ENCODE data around the gene GFPT2. TPM values are rescaled to one million over a fixed set of nuclear protein-coding genes. Genes with fewer than 3 reads are reported as not detected.

The GFPT2 gene
- polyA plus RNA-seq, 3 donors = 3.4 to 149 (median 83.0) TPM

GRCh38 chr5:180339583-180340183 lies 13.5 kb downstream of the GFPT2 start:
- H3K27ac ChIP-seq (ENCODE audit: low read depth, low read length) = no peak overlapping the region

DNA sequence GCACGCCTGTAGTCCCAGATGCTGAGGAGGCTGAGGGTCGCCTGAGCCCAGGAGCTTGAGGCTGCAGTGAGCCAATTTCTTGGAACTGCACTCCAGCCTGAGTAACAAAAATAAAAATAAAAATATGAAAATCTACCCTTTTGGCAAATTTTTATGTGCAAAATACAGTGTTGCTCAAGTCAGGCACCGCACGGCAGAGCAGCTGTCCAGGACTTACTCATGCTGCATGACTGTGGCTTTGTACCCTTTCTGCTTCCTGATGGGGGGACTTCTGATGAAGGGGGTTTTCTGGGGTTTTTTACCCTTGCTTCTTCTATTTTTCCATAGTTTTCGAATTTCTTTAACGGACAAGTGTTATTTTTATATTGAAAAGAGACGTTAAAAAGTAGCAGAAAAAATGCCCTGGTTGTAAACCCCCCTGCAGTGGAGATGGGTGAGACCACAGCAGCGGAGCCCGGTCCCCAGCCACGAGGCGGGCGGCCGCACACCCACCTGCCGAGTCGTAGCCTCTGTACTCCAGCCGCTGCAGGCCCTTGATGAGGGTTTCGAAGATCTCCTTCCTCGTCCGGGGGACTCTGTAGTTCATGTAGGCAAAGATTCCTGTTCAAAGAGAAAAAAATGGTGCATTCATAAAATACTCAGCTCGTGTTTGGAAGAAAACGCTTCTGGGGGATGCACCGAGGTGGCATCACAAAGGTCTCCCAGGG lies 15.0 kb downstream of the GFPT2 start:
- 88 to 93% (median 89%) methylated on average over 22 of the region's 22 CpGs for WGBS, 3 donors

More at GRCh38 chr5:180339583-180340183, 13.5 kb downstream of the GFPT2 start:
- WGBS, 3 donors = 73 to 80% (median 78%) methylated on average over 7 of the region's 7 CpGs

DNA sequence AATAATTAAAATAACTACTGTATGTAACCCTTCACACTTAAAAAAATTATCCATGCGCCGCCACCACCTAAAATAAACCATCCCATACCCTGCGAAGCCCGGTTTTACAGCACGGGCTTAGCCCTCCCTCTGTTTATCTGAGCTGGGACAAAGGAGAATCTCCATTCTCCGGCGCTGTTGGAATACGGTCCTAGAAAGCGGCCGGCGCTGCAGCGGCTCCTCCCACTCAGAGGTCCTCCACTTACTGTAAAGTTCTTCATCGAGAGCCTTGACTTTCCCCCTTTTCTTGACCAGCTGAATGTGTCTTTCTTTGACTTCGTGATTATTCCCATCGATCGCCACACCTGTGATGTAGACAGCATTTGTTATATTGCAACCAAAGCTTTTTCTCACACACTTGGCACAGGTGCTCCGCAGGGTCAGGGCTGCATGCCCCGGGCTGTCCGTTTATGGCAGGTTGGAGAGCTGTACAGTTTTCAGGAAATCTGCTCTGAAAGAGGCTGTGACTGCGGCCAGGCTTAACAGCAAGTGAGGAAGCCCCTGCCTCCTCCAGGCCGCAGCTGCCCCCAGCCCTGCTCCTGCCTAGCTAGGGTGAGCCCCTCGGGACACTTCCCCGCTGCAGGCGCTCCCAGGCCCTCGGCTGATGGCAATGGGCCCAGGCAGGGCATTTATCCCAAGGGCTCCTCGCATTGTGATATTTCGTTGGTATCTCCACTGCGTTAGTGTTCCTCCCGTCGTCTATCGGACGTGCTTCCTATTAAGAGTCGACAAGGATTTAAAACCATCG lies 16.7 kb downstream of the GFPT2 start:
- no peak overlapping the region for H3K27ac ChIP-seq (ENCODE audit: low read depth, low read length)
- 48 to 90% (median 83%) methylated on average over 34 of the region's 34 CpGs for WGBS, 3 donors

More for the DNA sequence above, 15.0 kb downstream of the GFPT2 start:
- no peak overlapping the region for H3K27ac ChIP-seq (ENCODE audit: low read depth, low read length)

DNA sequence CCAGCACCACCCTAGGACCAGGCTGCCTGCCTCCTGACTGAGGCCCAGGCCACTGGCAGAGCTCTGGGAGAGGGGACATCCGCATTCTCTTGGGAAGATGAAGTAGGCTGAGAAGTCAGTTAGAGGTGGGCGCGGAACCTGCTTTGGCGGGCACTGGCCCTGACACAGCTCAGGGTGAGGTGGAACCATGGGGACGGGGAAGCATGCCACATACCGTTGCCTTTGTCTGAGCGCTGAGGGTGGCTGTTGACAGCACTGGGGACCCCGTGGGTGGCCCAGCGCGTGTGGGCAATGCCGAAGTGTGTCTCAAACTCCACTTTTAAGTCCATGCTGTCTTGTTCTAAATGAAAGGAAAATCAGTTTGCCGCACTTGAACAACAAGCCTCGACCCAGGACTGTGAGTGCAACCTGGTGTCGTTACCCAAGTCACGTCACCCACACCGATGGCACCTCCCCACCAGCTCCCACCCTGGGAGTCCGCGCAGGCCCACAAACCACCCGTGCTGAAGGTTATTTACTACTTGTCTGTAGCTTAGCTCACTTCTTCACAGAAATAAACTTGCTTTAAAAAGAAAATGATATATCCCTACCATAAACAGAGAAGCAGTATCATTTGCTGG lies 17.4 kb downstream of the GFPT2 start:
- no peak overlapping the region for H3K27ac ChIP-seq (ENCODE audit: low read depth, low read length)
- WGBS, 3 donors = 90 to 96% (median 94%) methylated on average over 19 of the region's 19 CpGs

DNA sequence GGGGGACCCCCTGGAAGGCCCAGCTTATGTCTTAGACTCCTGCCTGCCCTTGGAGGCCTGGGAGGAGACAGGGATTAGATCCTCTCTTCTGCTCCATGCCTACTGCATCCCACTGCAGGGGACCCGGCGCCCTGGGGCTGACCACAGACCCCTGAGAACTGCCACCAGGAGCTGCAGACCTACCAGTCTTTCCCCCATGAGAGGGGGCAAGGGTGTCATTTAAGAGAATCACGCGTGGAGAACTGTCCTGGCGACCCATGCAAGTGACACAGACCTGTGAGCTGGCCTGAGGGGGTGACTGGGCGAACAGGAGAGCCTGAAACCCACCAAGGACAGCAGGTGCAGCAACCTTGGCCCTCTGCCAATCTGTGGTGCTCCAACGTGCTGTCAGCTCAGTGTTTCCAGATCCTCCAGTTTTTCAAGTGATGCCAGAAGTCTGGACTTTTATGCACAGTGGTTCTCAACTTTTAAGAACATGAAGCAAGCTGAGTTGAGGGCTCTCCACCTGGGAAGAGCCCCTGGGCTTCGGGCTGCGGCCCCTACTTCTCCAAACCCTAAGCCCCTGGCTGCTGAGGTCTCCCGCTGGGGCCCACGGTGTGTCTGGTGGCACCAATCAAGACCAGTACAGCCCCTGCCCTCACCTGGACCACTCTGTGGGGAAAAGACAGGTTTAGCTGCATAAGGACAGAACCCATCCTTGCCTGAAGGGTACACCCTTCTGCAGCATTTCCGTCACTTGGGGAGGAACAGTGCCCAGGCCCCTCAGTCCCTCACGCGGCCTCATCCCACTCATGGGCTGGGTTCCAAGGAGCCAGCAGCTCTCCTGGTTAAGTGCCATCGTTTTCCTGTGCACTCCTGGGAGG lies 18.2 kb downstream of the GFPT2 start:
- no peak overlapping the region for H3K27ac ChIP-seq (ENCODE audit: low read depth, low read length)
- WGBS, 3 donors = 78 to 85% (median 84%) methylated on average over 15 of the region's 15 CpGs

DNA sequence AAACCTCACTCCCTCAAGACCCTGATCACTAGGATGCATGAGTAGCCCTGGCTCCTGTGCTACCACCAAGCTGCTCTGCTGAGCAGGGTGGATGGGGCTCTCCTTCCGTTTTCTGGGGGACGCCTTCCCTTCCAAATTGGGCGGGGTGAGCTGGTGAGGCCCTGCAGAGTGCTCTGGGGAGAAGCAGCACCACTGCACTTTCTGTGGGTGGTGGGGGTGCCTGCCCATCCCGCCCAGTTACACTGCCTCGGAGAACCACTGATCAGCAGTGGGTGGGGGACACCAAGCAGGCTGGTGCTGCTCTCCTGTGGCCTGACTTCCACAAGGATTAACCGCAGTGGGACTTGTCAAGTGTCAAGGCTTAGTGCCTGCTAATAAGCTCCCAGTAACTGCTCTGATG lies 19.0 kb downstream of the GFPT2 start:
- WGBS, 3 donors = 78 to 92% (median 85%) methylated on average over 6 of the region's 6 CpGs
- H3K27ac ChIP-seq (ENCODE audit: low read depth, low read length) = no peak overlapping the region

GRCh38 chr5:180333661-180334060 lies 19.5 kb downstream of the GFPT2 start:
- WGBS, 3 donors = 57 to 94% (median 75%) methylated on average over 4 of the region's 4 CpGs

GRCh38 chr5:180332861-180333260 lies 20.3 kb downstream of the GFPT2 start:
- WGBS, 3 donors = 87 to 96% (median 89%) methylated on average over 3 of the region's 3 CpGs
- H3K27ac ChIP-seq (ENCODE audit: low read depth, low read length) = no peak overlapping the region

More at GRCh38 chr5:180333661-180334060, 19.5 kb downstream of the GFPT2 start:
- H3K27ac ChIP-seq (ENCODE audit: low read depth, low read length) = no peak overlapping the region

GRCh38 chr5:180332051-180332517 lies 21.1 kb downstream of the GFPT2 start:
- no peak overlapping the region for H3K27ac ChIP-seq (ENCODE audit: low read depth, low read length)
- WGBS, 3 donors = 9 to 20% (median 16%) methylated on average over 13 of the region's 13 CpGs

GRCh38 chr5:180331647-180331950 lies 21.5 kb downstream of the GFPT2 start:
- no peak overlapping the region for H3K27ac ChIP-seq (ENCODE audit: low read depth, low read length)
- 26 to 37% (median 33%) methylated on average over 7 of the region's 7 CpGs for WGBS, 3 donors

DNA sequence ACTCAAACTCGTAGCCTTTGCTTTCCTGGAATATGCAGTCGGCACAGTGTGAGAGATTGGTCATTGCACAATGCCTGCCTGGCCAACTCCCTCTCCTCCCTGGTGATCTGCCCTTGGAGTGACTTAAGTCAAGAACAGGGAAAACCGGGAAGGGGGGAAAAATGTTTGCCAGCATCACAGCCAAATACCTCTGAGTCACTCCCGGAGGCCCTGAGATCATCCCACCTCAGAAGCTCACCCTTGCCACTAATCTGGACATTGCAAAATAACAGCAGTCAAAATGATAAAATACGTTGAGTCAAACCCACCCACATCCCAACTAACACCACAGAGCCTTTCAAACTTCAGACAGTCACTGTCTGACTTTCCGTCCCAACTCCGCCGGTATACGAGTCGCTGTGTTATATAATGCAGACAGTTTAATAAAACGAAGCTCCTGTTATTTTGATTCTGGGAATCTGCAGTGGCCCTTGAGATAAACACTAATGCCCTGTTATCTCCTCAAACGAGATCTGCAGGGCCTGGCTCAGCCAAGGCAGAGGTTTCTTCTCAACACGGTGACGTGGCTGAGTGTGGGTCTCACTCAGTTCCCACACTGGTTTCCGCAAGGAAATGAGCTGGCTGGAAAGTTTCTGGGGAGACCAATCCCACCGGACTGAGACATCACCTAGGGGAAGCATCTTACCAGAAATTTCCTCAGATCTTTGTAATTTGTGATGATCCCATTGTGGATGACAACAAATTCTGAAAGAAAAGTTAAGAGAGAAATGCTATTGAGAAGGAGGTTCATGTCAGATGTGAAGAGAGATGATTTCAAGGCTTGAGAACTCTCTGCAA lies 22.1 kb downstream of the GFPT2 start:
- 46 to 54% (median 48%) methylated on average over 16 of the region's 16 CpGs for WGBS, 3 donors
- H3K27ac ChIP-seq (ENCODE audit: low read depth, low read length) = no peak overlapping the region

DNA sequence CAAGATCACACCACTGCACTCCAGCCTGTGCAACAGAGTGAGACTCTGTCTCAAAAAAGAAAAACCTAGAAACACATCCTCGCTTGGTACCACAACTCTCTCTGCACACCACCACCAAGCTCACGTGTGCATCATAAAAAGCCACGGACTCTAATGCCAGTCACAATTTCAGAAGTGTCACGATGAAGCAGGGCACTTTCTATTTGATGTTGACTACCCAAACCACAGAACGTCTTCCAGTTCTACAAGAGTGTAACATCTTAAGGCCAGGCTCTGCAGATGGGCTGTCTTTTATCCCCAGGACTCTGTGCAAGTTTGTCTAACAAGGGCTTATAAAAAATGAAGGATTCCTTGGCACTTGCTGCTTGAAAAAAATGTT lies 22.9 kb downstream of the GFPT2 start:
- 73 to 88% (median 77%) methylated on average over 5 of the region's 5 CpGs for whole genome bisulfite sequencing, 3 donors
- no peak overlapping the region for H3K27ac ChIP-seq (ENCODE audit: low read depth, low read length)

- H3K27ac ChIP-seq (ENCODE audit: low read depth, low read length) = no peak overlapping the region
- WGBS, 3 donors = 88 to 89% (median 89%) methylated on average over 8 of the region's 8 CpGs
These were observed 23.4 kb downstream of the GFPT2 start for GRCh38 chr5:180329606-180330269.

- WGBS, 3 donors = 94 to 96% (median 95%) methylated on average over 7 of the region's 7 CpGs
- no peak overlapping the region for H3K27ac ChIP-seq (ENCODE audit: low read depth, low read length)
These were observed 24.0 kb downstream of the GFPT2 start for GRCh38 chr5:180329138-180329435.

GRCh38 chr5:180328296-180329137 lies 24.6 kb downstream of the GFPT2 start:
- WGBS, 3 donors = 63 to 66% (median 65%) methylated on average over 31 of the region's 31 CpGs
- H3K27ac ChIP-seq (ENCODE audit: low read depth, low read length) = no peak overlapping the region

DNA sequence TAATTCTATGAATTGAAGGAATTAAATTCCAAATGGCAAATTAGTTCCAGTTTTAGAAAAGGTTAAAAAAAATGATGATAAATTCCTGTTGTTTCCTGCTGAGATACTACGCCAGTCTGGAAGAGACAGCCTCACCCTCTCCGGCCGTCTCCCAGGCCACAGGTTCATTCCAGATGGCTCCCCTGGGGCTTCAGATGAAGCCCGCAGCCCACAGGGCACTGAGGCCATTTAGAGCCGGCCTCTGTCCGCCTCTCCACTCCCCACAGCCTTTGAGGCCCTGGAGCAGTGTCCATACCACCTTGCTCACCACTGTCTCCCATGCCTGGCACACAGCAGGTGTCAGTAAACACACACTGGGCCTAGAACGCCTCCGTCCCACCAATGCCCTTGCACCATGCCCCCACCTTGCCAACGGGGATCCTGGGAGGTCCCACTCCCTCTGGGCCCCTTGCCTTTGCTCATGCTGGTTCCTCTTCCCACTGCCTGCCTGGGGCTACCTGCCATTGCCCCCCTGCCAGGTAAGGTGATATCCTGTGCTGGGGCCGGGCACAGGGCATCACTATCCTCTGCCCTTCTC lies 26.1 kb downstream of the GFPT2 start:
- H3K27ac ChIP-seq (ENCODE audit: low read depth, low read length) = no peak overlapping the region
- WGBS, 3 donors = 84 to 85% (median 84%) methylated on average over 10 of the region's 10 CpGs

Measured in adipose tissue (tissue), 3 donors.